GM06990 (cell line): Measurements from ENCODE around the gene SLC45A3.

Experiments
- DNase-seq: peaks from one replicate; pipeline ENCODE4 v3.0.0-alpha.2; 2011; ENCODE audit not compliant: insufficient read length; ENCODE audit errors: extremely low read depth
- H3K27me3 ChIP-seq: replicated peaks from 2 replicates; pipeline ENCODE4 v1.6.0; 2011; ENCODE audit warnings: low read length; ENCODE audit not compliant: control insufficient read depth, insufficient read depth
- H3K36me3 ChIP-seq: 2 replicates; pipeline ENCODE4 v1.5.1; 2011; ENCODE audit warnings: low read length; ENCODE audit not compliant: control insufficient read depth, insufficient read depth
- H3K4me3 ChIP-seq: replicated peaks from 2 replicates; pipeline ENCODE4 v1.5.1; 2011; ENCODE audit warnings: low read depth, mild to moderate bottlenecking, control low read depth, low read length
- CTCF ChIP-seq: IDR thresholded peaks from 2 replicates; pipeline ENCODE4 v1.5.1; 2011; ENCODE audit warnings: low read length, control low read depth, mild to moderate bottlenecking, inconsistent platforms; ENCODE audit not compliant: insufficient read depth, poor library complexity, severe bottlenecking

The SLC45A3 gene

GRCh38 chr1:205664399-205665017, 15.8 kb downstream of the SLC45A3 start:
- Histone ChIP-seq H3K27me3 (no peaks in the 10 kb centered on the region), H3K4me3 (no peak overlapping the region), H3K36me3 (no peaks in the 10 kb centered on the region; the same call in 1 of the 2 replicates)
- TF ChIP-seq CTCF = no peak
- no peak for DNase-seq

- no peak overlapping the region for H3K4me3 ChIP-seq
- no peaks in the 10 kb centered on the region; the same call in none of the 2 replicates for H3K36me3 ChIP-seq
- no peak for DNase-seq
- no peaks in the 10 kb centered on the region for H3K27me3 ChIP-seq
- no peak for TF ChIP-seq CTCF
Observed at GRCh38 chr1:205663286-205663936, 16.9 kb downstream of the SLC45A3 start.

DNA sequence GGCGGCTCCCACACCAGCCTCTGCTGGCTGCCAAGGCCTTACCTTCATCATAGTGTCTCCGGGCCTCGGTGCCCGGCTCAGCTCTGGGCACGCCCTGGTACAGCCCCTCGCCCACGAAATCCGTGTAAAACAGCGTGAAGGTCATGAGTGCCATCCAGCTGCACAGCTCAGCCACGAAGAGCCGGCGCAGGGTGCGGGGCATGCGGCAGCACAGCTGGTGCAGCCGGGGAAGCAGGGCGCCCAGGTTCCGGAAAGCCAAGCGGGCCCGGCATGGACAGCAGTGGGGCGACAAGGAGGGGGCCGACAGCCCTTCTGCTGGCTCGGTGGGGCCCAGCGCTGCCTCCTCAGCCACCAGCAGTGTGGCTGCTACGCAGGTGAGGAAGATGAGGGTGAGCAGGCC, 17.5 kb downstream of the SLC45A3 start:
- H3K27me3 ChIP-seq = no peaks in the 10 kb centered on the region
- TF ChIP-seq CTCF = no peak
- no peaks in the 10 kb centered on the region; the same call in none of the 2 replicates for H3K36me3 ChIP-seq
- no peak for DNase-seq
- no peak overlapping the region for H3K4me3 ChIP-seq

DNA sequence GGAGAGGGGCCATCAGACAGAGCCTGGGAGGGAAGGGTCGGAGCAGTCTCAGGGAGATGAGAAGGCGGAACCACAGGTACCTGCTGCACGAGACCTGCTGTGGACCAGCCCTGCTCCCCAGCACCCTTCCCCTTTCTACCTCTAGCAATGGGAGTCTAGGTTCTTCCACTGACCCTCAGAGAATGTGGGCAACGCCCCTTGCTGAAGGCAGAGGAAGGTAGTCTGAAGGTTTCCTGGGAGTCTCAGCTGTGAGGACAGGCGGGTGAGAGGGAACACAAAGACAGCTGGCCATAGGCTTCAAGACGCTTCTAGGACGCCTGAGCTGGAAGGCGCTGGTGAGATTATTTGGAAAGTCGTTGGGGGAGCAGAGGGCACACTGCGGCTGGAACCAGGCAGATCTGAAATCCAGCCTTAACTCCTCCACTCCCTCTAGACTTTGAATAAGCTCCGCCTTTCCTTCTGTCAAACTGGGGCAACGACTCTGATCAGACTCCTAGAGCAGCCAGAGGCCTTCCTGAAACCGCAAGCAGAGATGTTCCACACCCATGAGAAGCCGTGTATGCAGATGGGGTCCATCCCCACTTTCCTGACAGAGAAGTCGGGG, 18.1 kb downstream of the SLC45A3 start:
- Histone ChIP-seq H3K36me3 (no peaks in the 10 kb centered on the region; the same call in none of the 2 replicates), H3K27me3 (no peaks in the 10 kb centered on the region), H3K4me3 (no peak overlapping the region)
- no peak for TF ChIP-seq CTCF
- no peak for DNase-seq

GRCh38 chr1:205661429-205662134, 18.7 kb downstream of the SLC45A3 start:
- TF ChIP-seq CTCF = no peak
- H3K36me3 ChIP-seq = no peaks in the 10 kb centered on the region; the same call in none of the 2 replicates
- no peak for DNase-seq
- no peak overlapping the region for H3K4me3 ChIP-seq
- H3K27me3 ChIP-seq = no peaks in the 10 kb centered on the region
